PC-3 (cell line): ENCODE results near the gene ACTR10. TPM values are rescaled to one million over a fixed set of nuclear protein-coding genes. Genes with fewer than 3 reads are reported as not detected.

ENCODE experiments used
- ATAC-seq: fragments of 200-7000 bp; cut with Tn5 transposase; 2 replicates; pipeline ENCODE4 v1.9.1; 2020; ENCODE audit warnings: mild to moderate bottlenecking, moderate library complexity
- BruUV-seq: library from RNA; stranded (reverse); fragments of 400-500 nt; replicated peaks from 2 replicates; lab custom pipeline; 2021; lab: Mats Ljungman, UMichigan
- CTCF ChIA-PET: fragments of 300-600 bp; sonication (Branson Sonifier 250); formaldehyde crosslinking; loops from one replicate; lab custom pipeline; 2022; ENCODE audit warnings: antibody characterized with exemption; lab: Charles Lee
- POLR2A ChIA-PET: fragments of 300-600 bp; sonication (Branson Sonifier 250); formaldehyde crosslinking; loops from one replicate; lab custom pipeline; 2022; ENCODE audit warnings: antibody characterized with exemption; ENCODE audit not compliant: unreplicated experiment; lab: Charles Lee
- DNase-seq: peaks from one replicate; pipeline ENCODE4 v3.0.0-alpha.2; 2015
- H2AFZ ChIP-seq: fragments of 300-600 bp; sonication (generic); 2 replicates; pipeline ENCODE4 v1.6.0; 2016; ENCODE audit warnings: antibody characterized with exemption, low read length
- H3F3A ChIP-seq: fragments of 300-600 bp; sonication (generic); one replicate; pipeline ENCODE4 v1.6.0; 2017; ENCODE audit warnings: antibody characterized with exemption, low read length, control low read depth, mild to moderate bottlenecking; ENCODE audit not compliant: unreplicated experiment
- H3K27ac ChIP-seq: fragments of 300-600 bp; sonication (generic); 2 replicates; pipeline ENCODE4 v1.5.1; 2016; ENCODE audit warnings: mild to moderate bottlenecking, low read length
- H3K27me3 ChIP-seq: fragments of 300-600 bp; sonication (generic); 2 replicates; pipeline ENCODE4 v1.6.1; 2016; ENCODE audit warnings: low read length, mixed read lengths
- H3K36me3 ChIP-seq: fragments of 300-600 bp; sonication (generic); 2 replicates; pipeline ENCODE4 v1.6.1; 2016; ENCODE audit warnings: low read depth, mixed run types, low read length, mixed read lengths
- H3K4me1 ChIP-seq: fragments of 300-600 bp; sonication (generic); 2 replicates; pipeline ENCODE4 v1.5.1; 2016; ENCODE audit warnings: low read length; ENCODE audit not compliant: insufficient read depth
- H3K4me2 ChIP-seq: fragments of 300-600 bp; sonication (generic); 2 replicates; pipeline ENCODE4 v1.6.0; 2016; ENCODE audit warnings: low read length
- H3K4me3 ChIP-seq: fragments of 300-600 bp; sonication (generic); 2 replicates; pipeline ENCODE4 v1.5.1; 2016; ENCODE audit warnings: mild to moderate bottlenecking, low read length, mixed read lengths
- H3K79me2 ChIP-seq: fragments of 300-600 bp; sonication (generic); 2 replicates; pipeline ENCODE4 v1.6.1; 2017; ENCODE audit warnings: low read length, mixed read lengths
- H3K9ac ChIP-seq: fragments of 300-600 bp; sonication (generic); 2 replicates; pipeline ENCODE4 v1.6.0; 2016; ENCODE audit warnings: mild to moderate bottlenecking, low read length
- H3K9me2 ChIP-seq: fragments of 300-600 bp; sonication (generic); replicated peaks from 2 replicates; pipeline ENCODE4 v1.6.1; 2016; ENCODE audit warnings: mixed run types, low read length, mixed read lengths
- H3K9me3 ChIP-seq: fragments of 300-600 bp; sonication (generic); 2 replicates; pipeline ENCODE4 v1.6.1; 2016; ENCODE audit warnings: low read length, mixed read lengths
- H4K20me1 ChIP-seq: fragments of 300-600 bp; sonication (generic); 2 replicates; pipeline ENCODE4 v1.6.1; 2016; ENCODE audit warnings: low read length, mixed read lengths
- EZH2 ChIP-seq: fragments of 300-600 bp; sonication (generic); IDR thresholded peaks from one replicate; pipeline ENCODE4 v1.6.1; 2017; ENCODE audit warnings: antibody characterized with exemption, mild to moderate bottlenecking, low read length; ENCODE audit not compliant: unreplicated experiment
- EZH2phosphoT487 ChIP-seq: fragments of 300-600 bp; sonication (generic); IDR thresholded peaks from 2 replicates; pipeline ENCODE4 v1.6.1; 2018; ENCODE audit warnings: mild to moderate bottlenecking, antibody characterized with exemption, low read length, borderline replicate concordance
- intact Hi-C: fragments of 100-400 bp; cut with micrococcal nuclease; formaldehyde crosslinking; loops from 2 replicates; pipeline ENCODE4 v1.9.0; 2023
- total RNA-seq: library from RNA; depleted of rRNA; stranded (reverse); fragments of >200 nt; gene quantifications from 2 replicates; pipeline ENCODE4 v1.2.3, GENCODE V29; 2014
- TF ChIP-seq, protein P1 (sequence below): fragments of 300-600 bp; sonication (generic); conservative IDR thresholded peaks from 2 replicates; pipeline ENCODE4 v1.5.1; 2017; ENCODE audit warnings: antibody characterized with exemption, low read depth, mild to moderate bottlenecking, low read length

Gene ACTR10
- total RNA-seq, 1 experiment from 2014 or later: 126 TPM

DNA sequence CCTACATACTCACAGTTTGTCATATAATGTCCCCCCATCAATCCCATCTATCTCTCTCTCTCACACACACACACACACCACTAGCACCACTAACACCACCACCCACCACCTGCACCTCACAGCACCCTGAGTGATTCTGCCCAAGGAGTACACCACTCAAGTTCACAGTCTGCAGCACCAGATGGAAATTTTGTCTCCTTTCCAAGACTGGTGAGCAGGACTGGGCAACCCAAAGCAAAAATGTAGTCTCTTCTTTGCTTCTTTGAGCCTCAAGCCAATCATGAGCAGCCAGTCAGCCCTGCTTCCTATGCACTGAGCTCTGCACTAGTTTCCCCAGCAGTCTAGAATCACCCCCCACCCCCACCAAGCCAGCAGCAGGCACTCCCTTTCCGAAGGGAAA lies 32.9 kb upstream of the ACTR10 start:
- no peak overlapping the region for H3K4me3 ChIP-seq

DNA sequence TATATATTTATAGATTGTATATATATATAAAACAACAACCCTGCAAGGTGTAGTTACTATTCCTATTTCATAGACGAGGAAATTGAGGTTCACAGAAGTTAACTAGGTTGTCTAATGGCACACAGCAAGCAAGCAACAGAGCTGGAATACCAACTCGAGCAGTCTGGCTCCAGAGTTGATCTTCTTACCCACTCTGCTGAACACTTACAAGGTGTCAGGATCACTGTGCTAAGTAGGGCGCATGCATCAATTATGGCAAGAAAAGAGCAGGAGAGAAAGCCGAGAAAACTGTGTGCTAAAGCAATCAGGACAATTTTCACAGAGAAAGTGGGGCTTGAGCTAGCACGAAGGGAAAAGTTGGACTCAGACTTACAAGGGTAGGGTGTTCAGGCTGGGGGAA lies 32.1 kb upstream of the ACTR10 start:
- Histone ChIP-seq H3K9ac (no peak overlapping the region), H3K4me2 (no peak overlapping the region), H3K27me3 (no peaks in the 10 kb centered on the region), H3K36me3 (no peaks in the 10 kb centered on the region), H3K4me1 (peaks cover 23% of the 10 kb centered on the region), H2AFZ (no peak overlapping the region), H3K27ac (no peak overlapping the region), H3K4me3 (no peak overlapping the region), H3K9me3 (no peaks in the 10 kb centered on the region), H4K20me1 (no peaks in the 10 kb centered on the region), H3K9me2 (no peaks in the 10 kb centered on the region), H3K79me2 (no peaks in the 10 kb centered on the region), H3F3A (no peaks in the 10 kb centered on the region)
- ChIA-PET CTCF (no interaction called here), POLR2A (no interaction called here)
- TF ChIP-seq, protein P1, sequence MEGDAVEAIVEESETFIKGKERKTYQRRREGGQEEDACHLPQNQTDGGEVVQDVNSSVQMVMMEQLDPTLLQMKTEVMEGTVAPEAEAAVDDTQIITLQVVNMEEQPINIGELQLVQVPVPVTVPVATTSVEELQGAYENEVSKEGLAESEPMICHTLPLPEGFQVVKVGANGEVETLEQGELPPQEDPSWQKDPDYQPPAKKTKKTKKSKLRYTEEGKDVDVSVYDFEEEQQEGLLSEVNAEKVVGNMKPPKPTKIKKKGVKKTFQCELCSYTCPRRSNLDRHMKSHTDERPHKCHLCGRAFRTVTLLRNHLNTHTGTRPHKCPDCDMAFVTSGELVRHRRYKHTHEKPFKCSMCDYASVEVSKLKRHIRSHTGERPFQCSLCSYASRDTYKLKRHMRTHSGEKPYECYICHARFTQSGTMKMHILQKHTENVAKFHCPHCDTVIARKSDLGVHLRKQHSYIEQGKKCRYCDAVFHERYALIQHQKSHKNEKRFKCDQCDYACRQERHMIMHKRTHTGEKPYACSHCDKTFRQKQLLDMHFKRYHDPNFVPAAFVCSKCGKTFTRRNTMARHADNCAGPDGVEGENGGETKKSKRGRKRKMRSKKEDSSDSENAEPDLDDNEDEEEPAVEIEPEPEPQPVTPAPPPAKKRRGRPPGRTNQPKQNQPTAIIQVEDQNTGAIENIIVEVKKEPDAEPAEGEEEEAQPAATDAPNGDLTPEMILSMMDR: no peak
- no TSS peak for BruUV-seq
- DNase-seq: no peak
- intact Hi-C loops: loop anchor here (10.0 kb wide), 1 partner anchor 633 kb away; no protein-coding TSS in a partner anchor
- ATAC-seq: no peak

More for the DNA sequence above, 32.9 kb upstream of the ACTR10 start:
- no peak for TF ChIP-seq EZH2phosphoT487
- TF ChIP-seq EZH2: no peak
- TF ChIP-seq, protein P1: no peak
- CTCF ChIA-PET: interaction anchor here (0.9 kb wide), 1 partner anchor 61 kb away, joined by 4 read pairs; no protein-coding TSS in a partner anchor
- H2AFZ ChIP-seq: no peak overlapping the region
- no peaks in the 10 kb centered on the region for H3K36me3 ChIP-seq
- peaks cover 23% of the 10 kb centered on the region for H3K4me1 ChIP-seq
- no peak overlapping the region for H3K27ac ChIP-seq
- POLR2A ChIA-PET: no interaction called here
- H3K79me2 ChIP-seq: no peaks in the 10 kb centered on the region
- H3F3A ChIP-seq: no peaks in the 10 kb centered on the region
- no peak for DNase-seq
- no peaks in the 10 kb centered on the region for H3K27me3 ChIP-seq
- no peaks in the 10 kb centered on the region for H3K9me2 ChIP-seq
- no peak for ATAC-seq
- H3K9ac ChIP-seq: no peak overlapping the region
- no peaks in the 10 kb centered on the region for H3K9me3 ChIP-seq
- BruUV-seq: no TSS peak
- H4K20me1 ChIP-seq: no peaks in the 10 kb centered on the region
- H3K4me2 ChIP-seq: no peak overlapping the region
- intact Hi-C loops: loop anchor here (10.0 kb wide), 1 partner anchor 632 kb away; no protein-coding TSS in a partner anchor

DNA sequence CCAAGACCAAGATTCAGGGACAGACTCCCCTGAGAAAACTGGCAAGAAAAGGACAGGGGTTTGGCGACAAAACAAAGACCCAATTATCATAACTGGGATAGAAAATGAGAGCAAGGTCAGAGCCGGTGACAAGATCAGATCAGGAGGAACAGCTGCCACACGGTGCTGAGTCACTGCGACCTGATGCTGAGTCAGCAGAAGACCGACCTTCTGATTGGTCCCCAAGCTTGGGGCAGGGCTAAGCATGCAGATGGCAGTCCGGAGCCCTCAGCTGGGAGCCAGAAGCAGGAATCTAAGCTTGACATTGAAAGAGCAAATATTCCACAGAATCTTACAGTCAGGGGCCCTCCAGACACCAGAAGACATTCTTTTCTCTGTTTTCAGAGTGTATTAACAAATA lies 28.9 kb upstream of the ACTR10 start:
- Histone ChIP-seq H3K27ac (no peak overlapping the region), H4K20me1 (no peaks in the 10 kb centered on the region), H3K36me3 (no peaks in the 10 kb centered on the region), H2AFZ (peak overlapping the region; percentile 73), H3K4me1 (peaks cover 16% of the 10 kb centered on the region), H3F3A (no peaks in the 10 kb centered on the region), H3K4me3 (no peak overlapping the region; the same call in 1 of the 2 replicates), H3K79me2 (no peaks in the 10 kb centered on the region), H3K9me3 (no peaks in the 10 kb centered on the region), H3K27me3 (0 out of 2 replicates have a peak, but pooled peaks cover 7% of the 10 kb centered on the region), H3K9me2 (no peaks in the 10 kb centered on the region), H3K4me2 (peak overlapping the region; percentile 50), H3K9ac (no peak overlapping the region)
- intact Hi-C loops: no loop called here
- no TSS peak for BruUV-seq
- no peak for TF ChIP-seq EZH2phosphoT487
- TF ChIP-seq EZH2: no peak
- TF ChIP-seq, protein P1: no peak
- DNase-seq (peak; percentile 99), ATAC-seq (peak; percentile 99)
- ChIA-PET CTCF (no interaction called here), POLR2A (interaction anchor here (0.6 kb wide), 1 partner anchor 127 kb away, joined by 3 read pairs; the partner anchor contains the start of gene ARID4A)
